HG03196 (cell line): Measurements from ENCODE around the gene PMEPA1.

Source experiments
- ATAC-seq: cut with Tn5 transposase; IDR thresholded peaks from one replicate; pipeline ENCODE4 v1.9.1; 2021; ENCODE audit not compliant: unreplicated experiment

The PMEPA1 gene

DNA sequence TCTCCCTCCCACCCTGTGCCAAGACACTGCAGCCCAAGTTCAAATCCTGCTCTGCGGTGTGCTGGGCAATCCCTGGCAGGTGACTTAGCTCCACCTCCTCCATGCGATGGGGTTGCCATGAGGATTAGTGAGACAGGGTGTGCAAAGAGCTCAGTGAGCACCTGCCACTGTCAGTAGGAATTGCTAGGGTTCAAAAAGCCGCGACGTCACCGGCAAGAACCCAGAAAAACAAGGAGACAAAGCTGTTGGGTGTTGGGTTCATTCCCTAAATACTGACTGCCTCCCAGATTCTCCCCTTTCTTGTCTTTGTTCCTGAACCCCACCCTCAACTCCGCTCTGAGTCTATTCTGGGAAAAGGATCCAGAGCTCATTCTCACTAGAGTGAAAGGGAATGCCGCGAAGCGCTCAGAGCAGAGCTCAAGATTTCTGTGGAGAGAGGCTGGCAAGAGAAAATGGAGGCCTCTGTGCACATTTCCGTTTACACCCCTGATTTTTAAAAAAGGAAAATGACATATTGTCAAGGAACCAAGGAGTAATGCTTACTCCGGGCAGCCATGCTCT, 13.3 kb downstream of the PMEPA1 start:
- ATAC-seq, result no peak

DNA sequence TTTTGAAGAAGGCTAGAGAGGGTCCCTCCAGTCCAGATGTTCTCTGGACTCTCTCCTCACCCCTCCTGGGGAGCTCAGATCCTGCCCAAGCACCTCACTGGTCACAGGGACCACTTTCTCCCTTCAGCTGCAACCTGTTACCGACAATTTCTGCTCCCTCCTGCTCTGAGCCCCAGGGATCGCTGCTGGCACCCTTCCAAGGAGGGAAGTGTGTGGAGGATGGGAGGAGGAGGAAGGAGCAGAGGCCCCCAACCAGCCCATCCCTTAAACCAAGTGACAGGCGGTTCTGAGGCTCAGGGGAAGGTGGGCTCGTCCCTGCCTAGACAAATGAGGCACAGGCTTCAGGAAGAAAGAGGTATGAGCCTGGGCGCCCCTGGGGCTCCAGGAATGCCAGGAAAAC, 13.9 kb downstream of the PMEPA1 start:
- ATAC-seq, result no peak

DNA sequence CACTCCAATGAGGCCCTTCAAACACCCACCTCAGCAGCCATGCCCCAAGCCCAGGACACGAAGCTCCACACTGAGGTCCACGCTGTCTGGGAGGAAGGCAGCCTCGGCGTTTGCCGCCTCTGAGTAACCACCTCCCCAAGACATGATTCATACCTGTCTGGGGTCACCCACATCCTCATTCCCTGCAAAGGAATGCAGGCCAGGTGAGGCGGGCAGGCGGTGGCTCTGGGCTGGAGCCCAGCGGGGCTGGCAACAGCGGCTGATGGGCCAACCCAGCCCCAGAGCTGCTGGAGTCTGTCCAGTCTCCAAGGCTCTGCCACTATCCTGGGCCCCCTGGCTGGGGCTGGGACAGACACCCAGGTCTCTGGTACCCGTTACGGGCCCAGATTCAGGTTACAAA, 14.8 kb downstream of the PMEPA1 start:
- no peak for ATAC-seq

DNA sequence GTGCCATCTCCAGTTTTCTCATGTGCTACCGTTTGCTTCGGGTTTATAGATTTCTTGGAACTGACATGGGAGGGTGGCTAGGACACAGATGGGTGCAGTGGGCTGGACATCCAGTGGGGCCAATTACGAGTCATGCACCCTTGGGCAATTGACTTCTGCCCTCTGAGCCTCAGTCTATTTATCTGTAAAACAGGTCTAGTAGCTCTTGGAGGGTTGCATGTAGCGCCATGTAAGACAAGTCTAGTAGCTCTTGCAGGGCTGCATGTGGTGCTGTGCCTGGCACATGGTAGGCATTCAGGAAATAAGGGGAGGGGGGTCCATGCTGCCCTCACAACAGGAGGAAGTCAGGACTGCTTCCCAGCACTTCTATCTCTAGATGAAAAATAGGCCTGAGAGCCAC, 15.3 kb downstream of the PMEPA1 start:
- ATAC-seq, result no peak

DNA sequence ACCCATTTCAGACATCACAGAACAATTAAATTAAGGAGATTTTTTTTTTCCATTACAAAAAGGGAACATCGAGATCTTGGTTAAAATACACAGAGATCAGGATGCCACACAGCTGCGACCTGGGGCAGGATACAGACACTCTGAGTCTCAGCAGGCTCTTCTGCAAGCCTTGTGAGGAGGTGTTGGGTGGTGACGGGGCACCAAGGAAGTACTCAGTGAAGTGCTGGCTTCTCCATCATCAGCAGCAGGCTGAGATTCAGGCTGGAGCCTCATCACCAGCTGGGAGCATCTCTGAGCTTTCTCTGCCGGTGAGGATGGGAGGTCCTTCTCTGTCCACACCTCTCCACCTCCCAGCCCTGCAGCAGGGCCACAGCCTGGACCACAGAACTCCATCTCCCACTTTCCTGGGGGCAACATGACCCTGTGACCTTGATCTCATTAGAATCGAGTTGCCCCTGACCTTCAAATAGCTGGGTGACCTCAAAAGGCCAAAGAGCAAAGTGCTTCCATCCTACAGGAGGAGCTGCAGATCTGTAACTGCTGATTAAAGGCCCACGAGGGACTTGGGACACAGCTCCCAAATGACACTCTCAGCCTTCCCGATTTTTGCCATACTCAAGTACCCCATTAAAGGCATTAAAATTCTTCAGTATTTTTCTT, 16.0 kb downstream of the PMEPA1 start:
- ATAC-seq, result no peak

DNA sequence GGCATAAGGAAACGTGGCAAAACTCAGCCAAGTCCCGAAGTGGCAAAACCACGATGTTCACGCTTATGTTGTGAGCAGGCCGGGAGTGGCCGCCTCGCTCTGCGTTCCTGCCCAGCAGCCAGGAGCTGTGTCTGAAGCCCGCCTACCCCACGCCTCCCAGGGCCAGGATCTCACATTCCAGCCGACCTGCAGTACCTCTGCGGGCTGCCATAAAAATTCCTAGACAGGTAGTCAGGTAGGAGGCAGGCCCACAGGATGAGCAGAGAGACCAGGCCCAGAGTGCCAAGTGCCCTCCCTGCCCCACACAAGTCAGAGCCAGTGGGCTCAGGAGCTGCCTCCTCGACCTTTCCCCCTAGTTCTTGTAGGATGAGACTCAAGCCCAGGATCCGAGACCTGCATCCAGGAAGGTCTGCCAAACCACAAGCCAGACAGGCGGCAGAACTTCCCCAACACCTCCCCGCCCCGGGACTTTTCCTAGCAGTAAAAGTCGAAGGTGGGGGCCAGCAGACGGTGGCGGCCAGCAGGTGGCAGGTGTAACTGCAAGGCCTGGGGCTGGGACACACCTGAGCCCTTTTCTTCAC, 16.7 kb downstream of the PMEPA1 start:
- ATAC-seq, result no peak

DNA sequence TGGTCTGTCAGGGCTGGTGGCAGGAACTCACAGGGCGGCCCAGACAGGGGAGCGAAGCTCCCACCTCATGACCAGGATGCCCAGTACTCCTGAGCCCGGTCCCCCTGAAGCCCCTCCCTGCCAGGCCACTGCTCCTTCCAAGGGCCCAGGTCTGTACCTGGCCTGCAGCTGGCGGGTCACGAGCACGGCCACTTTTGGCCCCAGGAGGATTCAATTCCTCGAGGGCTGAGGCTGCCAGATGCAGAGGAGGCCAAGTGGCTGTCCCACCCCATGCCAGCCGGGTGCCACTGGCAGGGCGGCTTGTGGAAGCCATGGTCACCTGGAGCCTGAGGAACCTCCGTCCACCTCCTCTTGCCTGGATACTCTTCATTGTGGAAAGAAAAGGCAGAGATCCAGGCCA, 17.4 kb downstream of the PMEPA1 start:
- no peak for ATAC-seq

DNA sequence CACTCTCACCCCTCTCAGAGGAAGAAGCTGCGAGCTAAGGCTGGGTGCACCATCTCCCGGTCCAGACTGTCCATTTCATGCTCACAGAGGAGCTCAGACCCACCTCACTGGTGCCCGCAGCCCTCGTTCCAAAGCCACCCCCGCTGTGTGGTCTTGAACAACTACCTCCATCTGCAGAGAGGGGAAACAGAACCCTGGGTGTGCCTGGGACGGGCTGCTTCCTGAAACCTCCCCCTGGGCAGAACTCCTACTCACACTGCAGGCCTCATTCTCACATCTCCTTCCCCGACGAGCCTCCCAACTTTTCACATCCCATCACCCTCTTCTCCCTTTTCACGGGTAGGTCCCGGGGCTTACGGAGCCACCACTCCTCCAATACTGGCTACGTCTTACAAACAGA, 18.1 kb downstream of the PMEPA1 start:
- no peak for ATAC-seq

DNA sequence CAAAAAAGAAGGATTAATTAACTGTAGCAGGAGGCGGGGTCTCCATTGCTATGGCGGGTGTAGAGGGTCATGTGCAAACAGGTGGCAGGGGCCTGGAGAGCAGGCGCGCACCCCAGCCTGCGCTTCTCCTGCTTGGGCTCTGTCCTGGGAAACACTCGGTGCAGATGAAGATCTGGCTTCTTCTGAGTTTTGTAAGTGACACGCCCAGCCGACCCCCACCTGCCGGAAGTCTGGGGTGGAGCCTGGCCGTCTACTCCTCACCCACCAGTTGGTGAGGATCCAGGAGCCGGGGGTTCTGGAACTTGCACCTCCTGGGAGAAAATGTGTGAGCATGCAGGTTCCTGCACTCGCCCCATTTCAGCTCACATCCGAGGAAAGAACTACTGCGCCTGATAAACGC, 19.3 kb downstream of the PMEPA1 start:
- no peak for ATAC-seq

DNA sequence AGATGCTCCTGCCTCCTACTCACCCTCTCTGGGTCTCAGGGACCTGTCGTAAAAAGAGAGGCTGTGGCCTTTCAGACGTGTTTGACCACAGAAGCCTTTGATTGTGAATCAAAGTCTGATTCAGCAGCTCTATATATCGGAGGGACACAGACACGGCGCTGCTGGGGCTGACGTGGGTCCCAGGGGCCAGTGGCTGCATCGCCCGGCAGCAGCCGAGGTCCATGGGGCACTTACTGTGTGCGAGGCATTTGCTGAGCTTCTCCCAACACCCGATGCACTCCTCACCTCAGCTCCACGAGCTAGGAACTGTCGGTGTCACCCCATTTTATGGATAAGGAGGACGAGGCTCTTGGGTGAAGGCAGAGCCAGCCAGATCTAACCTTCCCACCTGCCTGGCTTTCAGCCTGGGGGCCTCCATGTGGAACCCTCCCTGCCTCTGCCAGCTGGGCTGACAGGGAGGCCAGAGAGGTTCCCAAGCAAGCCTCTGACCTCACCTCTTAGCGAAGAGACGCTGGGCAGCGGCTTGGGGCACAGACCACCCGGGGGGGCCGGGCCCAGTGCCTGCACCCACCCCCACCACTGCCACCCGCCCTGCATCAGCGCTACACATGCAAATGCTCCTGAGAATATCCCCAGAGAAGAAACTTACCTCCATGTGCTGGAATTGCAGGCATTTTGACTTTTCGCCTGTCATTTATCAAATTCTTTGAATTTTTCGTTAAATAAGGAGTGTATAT, 19.9 kb downstream of the PMEPA1 start:
- ATAC-seq, result no peak

DNA sequence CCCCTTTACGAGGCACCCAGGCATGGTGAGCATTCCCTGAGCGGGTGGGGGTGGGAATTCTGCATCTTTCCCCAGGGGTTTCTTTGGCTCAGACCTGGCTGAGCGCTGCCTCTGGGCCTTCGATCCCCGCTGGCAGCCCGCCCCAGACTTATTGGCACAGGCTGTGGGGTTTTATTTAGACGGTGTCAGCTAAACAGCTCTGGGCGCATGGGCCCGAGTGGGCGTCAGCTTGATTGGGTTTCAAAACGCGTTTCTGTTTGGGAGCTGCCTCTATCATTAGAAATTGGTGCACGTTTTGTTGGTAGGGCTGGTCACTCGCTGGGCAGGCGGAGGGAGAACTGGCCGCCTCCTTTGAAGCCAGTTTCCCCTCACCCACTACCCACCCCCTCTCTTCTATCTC, 21.0 kb downstream of the PMEPA1 start:
- ATAC-seq, result no peak

DNA sequence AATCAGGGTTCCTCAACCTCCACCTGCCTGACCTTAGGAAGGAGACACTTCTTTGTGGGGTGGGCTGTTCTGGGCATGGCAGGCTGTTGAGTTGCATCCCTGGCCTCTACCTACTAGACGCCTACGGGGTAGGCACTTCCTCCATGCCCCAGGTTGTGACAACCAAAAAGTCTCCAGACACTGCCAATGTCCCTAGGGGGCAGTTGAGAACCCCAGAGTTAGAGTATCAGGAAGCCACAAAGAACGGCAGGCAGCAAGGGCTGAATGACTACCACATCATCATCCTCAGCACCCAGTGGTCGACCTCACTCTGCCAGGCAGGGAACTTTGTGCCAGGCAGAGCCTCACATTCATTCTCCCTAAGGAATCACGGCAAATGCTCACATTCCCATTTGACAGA, 21.5 kb downstream of the PMEPA1 start:
- ATAC-seq, result no peak

DNA sequence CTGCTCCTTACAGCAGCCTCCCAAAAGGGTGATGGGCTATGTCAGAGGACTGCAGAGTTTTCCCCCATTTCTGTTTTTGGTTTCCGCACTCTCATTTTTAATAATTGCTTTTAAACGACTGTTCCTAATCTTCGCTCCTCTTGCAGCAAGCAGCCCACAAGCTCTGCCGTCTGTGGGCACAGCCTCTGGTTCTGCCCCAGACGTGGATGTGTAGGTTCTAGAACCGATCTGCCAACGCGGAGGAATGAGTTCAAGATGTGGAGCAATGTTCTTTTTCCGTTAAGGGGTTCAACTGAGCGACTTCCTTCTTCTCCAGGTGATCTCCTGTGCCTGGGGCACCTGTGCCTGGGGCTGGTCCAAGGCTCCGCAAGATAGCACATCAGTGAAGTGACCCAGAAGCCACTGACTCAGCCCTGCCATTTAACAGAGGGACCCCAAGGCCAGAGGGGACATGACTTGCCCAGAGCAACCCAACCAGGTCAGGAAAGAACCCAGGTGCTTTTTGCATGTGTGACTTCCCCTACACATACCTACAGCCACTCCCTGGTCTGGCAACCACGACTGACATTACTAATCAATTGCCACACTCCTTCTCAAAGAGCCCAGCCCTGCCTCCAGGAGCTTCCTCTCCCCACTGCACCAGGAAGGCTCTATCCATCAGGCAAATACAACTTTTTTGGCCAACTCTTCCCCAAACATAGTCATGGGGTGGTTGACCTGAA, 22.7 kb downstream of the PMEPA1 start:
- ATAC-seq, result no peak

DNA sequence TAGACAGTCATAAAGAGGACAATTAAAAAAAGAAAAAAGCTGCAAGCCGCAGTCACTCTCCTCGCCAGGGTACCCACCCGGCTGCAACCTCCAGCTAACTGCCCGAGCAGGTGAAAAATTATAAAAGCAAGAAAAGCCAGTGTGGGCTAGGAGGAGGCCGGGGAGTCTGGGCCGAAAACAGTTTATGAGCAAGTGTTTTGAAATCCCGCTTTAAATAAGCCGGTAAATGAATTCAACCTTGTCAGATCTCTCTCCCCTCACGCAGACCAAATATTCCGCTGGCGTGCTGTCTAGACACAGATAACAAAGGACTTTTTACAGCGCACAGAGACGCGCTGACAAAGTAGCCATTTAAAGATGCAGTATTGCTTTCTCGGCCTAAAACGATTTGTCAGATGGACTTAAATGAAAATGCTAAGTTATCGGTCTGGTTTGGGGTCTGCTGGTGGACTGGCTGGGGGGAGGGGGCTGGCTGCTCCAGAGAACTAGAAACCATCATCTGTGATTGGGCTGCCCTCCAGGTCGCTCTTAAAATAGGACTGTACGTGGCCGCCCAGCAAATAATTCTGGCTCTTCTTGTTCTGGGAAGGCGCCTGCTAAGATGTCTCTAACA, 24.6 kb downstream of the PMEPA1 start:
- no peak for ATAC-seq

DNA sequence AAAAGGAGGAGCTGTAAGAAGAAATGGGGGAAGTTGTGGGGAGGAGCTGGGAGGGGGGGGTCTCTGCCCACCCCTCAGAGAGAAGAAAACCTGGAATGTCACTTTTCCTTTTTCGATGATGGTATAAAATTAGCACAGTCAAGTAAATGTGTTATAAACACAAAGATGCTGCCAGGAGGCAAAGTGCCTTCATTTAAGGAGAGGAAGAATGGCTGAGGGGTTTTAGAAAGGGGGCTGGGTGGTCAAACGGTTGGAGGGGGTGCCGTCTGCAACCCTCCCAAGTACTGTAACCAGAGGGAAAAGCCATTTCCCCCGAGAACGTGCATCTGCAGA, 25.0 kb downstream of the PMEPA1 start:
- ATAC-seq, result no peak

DNA sequence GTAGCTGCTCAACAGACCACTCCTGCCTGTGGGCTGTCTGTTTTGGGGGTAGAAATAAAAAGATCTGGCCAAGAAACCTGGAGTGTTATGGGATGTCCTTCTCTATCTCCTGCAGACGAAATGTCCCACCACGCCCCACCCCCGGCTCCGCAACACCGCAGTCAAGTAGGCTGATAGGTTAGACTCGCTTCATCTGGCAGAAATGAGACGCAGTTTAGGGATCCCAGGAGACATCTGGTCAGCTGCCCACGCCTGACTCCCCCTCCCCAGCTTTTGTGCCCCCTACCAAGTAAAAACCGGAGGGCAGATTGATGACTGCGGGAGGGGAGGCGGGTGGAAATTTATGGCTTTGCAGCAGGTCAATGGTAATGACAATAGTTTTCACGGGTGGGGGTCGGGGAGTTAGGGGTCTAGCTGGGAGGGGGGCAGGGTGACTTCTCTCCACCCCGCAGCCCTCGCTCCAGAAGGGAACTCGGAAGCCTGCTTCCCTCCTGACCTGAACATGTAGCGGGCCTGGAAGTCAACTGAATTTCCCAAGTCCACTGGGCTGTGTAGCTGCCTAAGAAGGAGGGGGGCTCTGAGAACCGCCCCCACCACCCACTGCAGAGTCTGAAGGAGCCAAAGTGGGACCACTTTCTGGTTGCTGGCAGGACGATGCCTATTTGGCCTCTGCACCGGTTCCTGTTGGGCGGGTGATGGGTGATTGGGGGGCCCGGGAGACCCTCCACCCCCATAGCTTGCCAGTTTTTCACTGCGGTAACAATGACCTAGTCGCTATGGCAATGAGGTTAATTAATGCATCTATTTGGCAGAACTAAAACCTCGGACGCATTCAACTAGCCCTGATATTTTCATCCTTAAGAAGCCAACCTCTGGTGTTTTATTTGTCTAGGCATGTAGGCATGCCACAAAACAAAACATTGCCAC, 25.7 kb downstream of the PMEPA1 start:
- no peak for ATAC-seq

DNA sequence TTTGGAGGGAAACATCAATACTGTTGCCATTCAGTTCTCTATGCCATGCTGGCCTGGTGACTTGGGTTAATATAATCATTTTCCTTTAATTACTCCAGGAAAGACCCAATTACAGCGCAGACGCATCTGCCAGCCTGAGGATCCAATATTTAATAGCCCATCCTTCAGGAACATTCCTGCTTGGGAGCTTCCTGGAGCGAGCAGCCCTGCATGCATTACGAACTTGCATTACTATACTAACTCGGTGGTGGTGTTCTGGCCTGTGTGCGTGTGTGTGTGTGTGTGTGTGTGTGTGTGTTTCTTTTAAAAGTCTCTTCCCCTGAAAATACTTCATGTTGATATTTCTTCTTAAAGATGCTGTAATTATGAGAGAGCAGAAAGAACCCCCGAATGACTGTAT, 26.5 kb downstream of the PMEPA1 start:
- ATAC-seq, result no peak

DNA sequence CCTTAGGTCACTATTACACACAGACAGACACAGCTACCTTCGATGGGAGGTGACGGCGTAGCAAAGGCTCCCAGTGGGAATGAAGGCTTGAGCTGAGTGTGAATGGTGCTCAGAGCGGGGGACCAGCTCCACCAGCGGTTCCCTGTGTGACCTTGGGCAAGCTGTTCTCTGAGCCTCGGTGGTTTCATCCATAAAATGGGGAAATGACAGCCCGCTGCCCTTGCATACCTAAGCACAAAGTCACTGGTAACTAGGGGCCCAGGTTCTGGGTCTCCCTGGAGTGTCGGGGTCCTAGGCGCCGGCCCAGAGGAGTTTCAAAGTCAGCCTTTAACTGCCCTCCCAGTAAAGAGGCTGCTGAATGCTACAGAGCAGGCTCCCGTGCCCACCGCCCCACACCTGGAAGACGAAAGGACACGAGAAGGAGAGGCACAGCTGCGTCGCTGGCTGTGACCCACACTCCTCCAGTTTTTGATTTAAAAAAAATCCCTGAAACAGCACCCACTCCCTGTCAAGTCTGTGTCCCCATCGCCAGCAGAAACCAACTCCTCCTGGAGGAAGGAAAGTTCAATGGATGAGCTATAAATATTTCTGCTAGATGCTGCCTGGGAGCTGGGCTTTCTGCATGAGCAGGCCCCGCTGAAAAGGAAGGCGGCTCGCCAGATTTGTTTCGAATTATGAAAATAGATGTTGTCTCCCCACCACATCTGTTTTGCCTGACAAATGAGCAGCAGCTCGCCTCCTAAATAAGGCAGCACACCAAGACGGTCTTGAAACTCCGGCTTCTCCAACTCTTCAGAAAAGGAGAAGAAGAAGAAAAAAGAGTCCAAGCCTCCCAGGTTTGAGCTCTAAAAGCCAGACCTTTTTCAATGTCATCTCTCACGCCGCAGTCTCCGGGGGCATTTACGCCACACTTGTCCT, 27.4 kb downstream of the PMEPA1 start:
- ATAC-seq, result peak; percentile 29
